ENCODE measurements around the gene POLR1C.
A peak's percentile ranks its signal among the peaks of the same experiment; 100 is the strongest.
"Not testable (repeated sequence)": the region's sequence is repeated elsewhere in the genome, so short reads cannot be mapped to it uniquely, and the experiment has no call there.

The POLR1C gene

DNA sequence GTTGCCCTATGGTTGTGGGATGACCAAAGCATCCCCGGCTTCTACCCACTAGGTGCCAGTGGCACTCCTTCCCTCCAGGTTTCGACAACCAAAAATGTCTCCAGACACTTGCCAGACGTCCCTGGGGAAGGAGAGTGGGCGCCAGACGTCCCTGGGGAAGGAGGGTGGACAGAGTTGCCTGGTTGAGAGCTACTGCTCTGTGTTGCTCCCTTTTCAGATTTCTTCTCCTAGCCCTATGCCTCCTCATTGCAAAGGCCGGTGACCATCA is 19.8 kb upstream of the POLR1C start:
- no peaks in the 10 kb centered on the region for H3K27me3 ChIP-seq
- H3K4me1 ChIP-seq: peaks cover 0 to 61% (median 32%) of the 10 kb centered on the region in 4 donors
- intact Hi-C loops (cut with DNase I; ENCODE audit: low total_unique reads): no loop called here
- H3K27ac ChIP-seq: peak overlapping the region; percentile 8 to 46
- TF ChIP-seq, protein P1, sequence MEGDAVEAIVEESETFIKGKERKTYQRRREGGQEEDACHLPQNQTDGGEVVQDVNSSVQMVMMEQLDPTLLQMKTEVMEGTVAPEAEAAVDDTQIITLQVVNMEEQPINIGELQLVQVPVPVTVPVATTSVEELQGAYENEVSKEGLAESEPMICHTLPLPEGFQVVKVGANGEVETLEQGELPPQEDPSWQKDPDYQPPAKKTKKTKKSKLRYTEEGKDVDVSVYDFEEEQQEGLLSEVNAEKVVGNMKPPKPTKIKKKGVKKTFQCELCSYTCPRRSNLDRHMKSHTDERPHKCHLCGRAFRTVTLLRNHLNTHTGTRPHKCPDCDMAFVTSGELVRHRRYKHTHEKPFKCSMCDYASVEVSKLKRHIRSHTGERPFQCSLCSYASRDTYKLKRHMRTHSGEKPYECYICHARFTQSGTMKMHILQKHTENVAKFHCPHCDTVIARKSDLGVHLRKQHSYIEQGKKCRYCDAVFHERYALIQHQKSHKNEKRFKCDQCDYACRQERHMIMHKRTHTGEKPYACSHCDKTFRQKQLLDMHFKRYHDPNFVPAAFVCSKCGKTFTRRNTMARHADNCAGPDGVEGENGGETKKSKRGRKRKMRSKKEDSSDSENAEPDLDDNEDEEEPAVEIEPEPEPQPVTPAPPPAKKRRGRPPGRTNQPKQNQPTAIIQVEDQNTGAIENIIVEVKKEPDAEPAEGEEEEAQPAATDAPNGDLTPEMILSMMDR (IDR thresholded peaks at IDR 0.05): no peak
- H3K9me3 ChIP-seq: no peaks in the 10 kb centered on the region
- no peak for DNase-seq
- no peak overlapping the region for H3K4me3 ChIP-seq
- peaks cover 28 to 47% (median 42%) of the 10 kb centered on the region in 3 donors for H3K36me3 ChIP-seq

DNA sequence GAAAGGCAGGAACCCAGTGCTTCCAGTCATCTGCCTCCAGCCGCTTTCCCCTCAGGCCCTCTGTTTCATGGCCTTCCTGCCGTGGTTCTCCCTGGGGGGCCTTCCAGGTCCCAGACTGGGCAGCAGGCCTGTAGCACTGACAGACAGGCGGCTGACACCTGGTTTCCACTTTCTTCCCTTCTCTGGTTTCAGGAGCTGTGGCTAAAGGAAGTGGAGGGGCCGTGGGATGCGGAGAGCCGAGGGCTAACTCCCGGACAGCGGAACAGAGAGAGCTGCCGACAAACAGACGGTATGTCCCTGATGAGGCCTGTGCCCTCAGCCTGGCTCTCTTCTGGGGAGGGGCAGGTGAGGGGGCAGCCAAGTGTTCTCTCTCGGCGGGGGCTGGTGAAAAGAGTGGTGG is 19.2 kb upstream of the POLR1C start:
- H3K27ac ChIP-seq: peak overlapping the region in 1 of 2 donors; percentile 46
- H3K27me3 ChIP-seq: no peaks in the 10 kb centered on the region
- peaks cover 34 to 53% (median 49%) of the 10 kb centered on the region in 3 donors for H3K36me3 ChIP-seq
- no peak overlapping the region for H3K4me3 ChIP-seq
- H3K9me3 ChIP-seq: no peaks in the 10 kb centered on the region
- DNase-seq: no peak
- TF ChIP-seq, protein P1 (IDR thresholded peaks at IDR 0.05): no peak
- H3K4me1 ChIP-seq: peaks cover 0 to 55% (median 26%) of the 10 kb centered on the region in 4 donors
- intact Hi-C loops (cut with DNase I; ENCODE audit: low total_unique reads): no loop called here

DNA sequence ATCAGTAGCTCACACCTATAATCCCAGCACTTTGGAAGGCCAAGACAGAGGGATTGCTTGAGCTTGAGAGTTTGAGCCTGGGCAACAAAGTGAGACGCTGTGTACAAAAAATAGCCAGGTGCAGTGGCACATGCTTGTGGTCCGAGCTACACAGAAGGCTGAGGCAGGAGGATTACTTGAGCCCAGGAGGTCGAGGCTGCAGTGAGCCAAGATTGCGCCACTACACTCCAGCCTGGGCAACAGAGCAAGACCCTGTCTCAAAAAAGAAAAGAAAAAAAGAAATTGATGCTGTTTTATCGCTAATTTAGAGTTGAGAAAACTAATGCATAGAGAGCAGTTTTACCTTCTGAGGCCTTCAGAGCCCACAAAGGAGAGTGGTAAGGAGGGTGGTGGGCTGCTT is 18.6 kb upstream of the POLR1C start:
- peaks cover 40 to 59% (median 55%) of the 10 kb centered on the region in 3 donors for H3K36me3 ChIP-seq
- H3K9me3 ChIP-seq; H3K27ac ChIP-seq; DNase-seq; intact Hi-C loops (cut with DNase I; ENCODE audit: low total_unique reads); H3K4me3 ChIP-seq; H3K27me3 ChIP-seq: not testable (repeated sequence)
- peaks cover 0 to 49% (median 24%) of the 10 kb centered on the region in 4 donors for H3K4me1 ChIP-seq

DNA sequence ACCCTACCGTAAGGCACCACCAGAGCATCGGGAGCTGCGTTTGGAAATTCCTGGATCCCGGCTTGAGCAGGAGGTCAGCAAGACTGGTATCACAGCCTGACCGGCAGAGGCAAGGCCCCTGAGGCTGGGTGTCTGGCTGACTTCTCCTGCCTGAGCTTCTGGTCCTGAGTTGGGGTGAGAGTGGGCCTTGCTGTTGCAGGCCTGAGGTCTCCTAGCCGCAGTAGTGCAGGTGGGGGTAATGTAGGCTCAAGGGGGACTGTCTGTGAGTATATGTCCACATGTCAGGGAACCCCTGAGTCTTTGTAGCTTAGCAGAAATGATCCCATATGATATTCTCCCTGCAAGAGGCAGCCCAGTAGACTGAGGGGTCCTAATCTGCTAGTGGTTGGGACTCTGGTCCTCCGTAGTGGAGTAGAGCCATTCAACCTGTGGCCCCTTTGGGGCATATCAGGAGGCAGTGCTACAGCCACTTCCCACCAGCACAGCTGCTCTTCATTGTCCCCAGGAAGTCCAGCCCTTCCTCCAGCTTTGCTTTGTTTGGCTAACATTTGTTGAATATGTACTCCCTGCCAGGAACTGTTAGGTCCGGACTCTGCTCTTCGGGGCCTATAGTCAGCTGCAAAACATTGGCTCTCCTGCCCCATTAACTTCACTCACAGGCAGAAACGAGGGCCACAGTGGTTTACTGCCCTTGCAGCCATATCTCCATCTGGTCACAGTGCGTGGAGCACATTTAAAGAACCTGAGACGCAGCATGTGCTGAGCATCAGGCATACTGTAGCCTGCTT is 17.7 kb upstream of the POLR1C start:
- H3K27me3 ChIP-seq: no peaks in the 10 kb centered on the region
- intact Hi-C loops (cut with DNase I; ENCODE audit: low total_unique reads): no loop called here
- H3K4me3 ChIP-seq: no peak overlapping the region
- H3K27ac ChIP-seq: peak overlapping the region; percentile 6 to 28
- TF ChIP-seq, protein P1 (IDR thresholded peaks at IDR 0.05): no peak
- H3K36me3 ChIP-seq: peaks cover 47 to 68% (median 62%) of the 10 kb centered on the region in 3 donors
- DNase-seq: no peak
- peaks cover 0 to 49% (median 24%) of the 10 kb centered on the region in 4 donors for H3K4me1 ChIP-seq
- no peaks in the 10 kb centered on the region for H3K9me3 ChIP-seq

DNA sequence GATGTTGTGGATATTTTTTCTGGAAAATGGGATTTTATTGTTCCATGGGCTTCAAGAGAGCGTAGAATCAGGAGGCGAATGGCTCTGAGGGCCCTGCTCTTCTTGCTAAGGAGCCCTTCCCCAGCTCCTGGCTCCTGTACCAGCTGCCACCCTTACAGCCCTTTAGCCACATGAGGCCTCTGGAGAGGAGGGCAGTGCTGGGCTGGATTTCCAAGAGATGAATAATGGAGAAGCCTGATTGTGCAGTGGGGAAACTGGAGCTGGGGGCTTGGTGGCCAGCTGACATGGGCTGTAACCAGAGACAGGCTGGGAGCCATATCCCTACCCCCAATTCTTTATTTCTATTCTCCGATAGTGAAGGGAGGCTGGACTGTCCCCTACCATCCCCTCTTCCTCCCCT is 16.0 kb upstream of the POLR1C start:
- TF ChIP-seq, protein P1 (IDR thresholded peaks at IDR 0.05): no peak
- H3K4me3 ChIP-seq: no peak overlapping the region
- no peaks in the 10 kb centered on the region for H3K9me3 ChIP-seq
- intact Hi-C loops (cut with DNase I; ENCODE audit: low total_unique reads): loop anchor here (10.0 kb wide), 2 partner anchors 136 to 236 kb away; partner anchors contain the start of gene ZNF318
- peaks cover 57 to 85% (median 78%) of the 10 kb centered on the region in 3 donors for H3K36me3 ChIP-seq
- H3K27me3 ChIP-seq: no peaks in the 10 kb centered on the region
- H3K27ac ChIP-seq: no peak overlapping the region
- H3K4me1 ChIP-seq: peaks cover 0 to 37% (median 13%) of the 10 kb centered on the region in 4 donors
- DNase-seq: no peak

DNA sequence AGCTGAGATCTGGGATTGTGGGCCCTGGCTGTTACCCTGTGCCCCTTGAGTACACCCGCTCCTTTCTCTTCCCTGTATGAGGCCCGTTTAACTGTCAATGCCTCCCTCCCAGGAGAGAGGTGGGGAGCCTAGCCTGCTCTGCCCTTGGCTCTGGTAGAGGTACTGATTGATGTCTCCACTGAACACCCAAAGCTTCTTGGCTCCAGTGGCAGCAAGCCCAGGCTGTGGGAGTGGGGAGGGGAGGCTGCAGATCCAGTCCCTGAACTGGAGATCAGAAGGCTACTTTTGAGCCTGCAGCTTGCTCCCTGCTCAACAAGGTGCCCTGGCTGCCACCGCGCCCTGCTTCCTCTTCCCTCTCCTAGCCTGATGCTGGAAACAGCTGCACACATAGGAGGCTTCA is 14.2 kb upstream of the POLR1C start:
- intact Hi-C loops (cut with DNase I; ENCODE audit: low total_unique reads): loop anchor here (10.0 kb wide), 2 partner anchors 138 to 238 kb away; partner anchors contain the start of gene ZNF318
- TF ChIP-seq, protein P1 (IDR thresholded peaks at IDR 0.05): no peak
- Histone ChIP-seq H3K9me3 (no peaks in the 10 kb centered on the region), H3K4me3 (no peak overlapping the region), H3K4me1 (peaks cover 0 to 24% (median 2%) of the 10 kb centered on the region in 4 donors), H3K27me3 (no peaks in the 10 kb centered on the region), H3K36me3 (peaks cover 57 to 85% (median 77%) of the 10 kb centered on the region in 3 donors), H3K27ac (no peak overlapping the region)
- DNase-seq: no peak

Data from tibial artery (tissue), 4 donors.